GM19328 (cell line): ENCODE data around the gene CLDN22.

Experiments
- ATAC-seq: cut with Tn5 transposase; IDR thresholded peaks from one replicate; pipeline ENCODE4 v1.9.1; 2021; ENCODE audit warnings: mild to moderate bottlenecking, moderate library complexity; ENCODE audit not compliant: unreplicated experiment

CLDN22 gene

DNA sequence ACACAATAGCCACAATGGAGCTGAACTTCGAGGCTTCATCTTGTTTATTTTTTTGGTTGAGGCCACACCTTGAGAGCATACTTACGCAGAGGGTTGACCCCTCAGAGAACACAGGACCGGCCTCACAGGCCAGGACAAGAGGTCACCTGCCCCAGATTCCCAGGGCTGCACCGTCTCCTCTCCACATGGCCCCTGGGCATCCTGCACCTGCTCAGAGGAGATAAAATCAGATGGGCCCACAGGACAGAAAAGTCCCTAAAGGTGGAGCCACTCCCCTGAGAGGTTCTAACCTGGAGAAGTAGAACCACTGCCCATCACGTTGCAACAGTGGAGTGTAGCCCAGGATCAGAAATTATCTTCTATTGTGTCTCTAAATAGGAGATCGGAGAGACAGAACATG is 3.2 kb upstream of the CLDN22 start:
- no peak for ATAC-seq

DNA sequence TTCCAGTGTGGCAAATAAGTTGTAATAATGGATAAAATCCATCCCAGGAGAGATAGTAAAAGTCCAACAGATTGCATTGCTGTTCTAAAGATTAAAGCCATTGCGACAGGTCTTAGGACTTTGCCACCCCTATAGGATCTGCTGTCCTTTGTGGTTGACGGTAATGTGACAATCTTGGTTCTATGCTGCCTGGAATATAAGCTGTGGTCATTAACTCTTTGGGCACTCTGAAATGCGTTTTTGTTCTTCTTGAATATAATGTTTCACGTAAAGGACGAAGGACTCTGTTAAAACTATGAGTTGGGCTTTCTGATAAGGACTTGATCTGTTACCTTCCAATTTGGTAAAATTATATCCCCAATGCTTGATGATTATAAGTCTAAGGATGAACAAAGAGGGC is 2.2 kb upstream of the CLDN22 start, which contains the start of gene CLDN24:
Gene CLDN24 (minus strand): TSS at position 101 of the 400 bp plus-strand sequence. CDS start 0 bp downstream, at position 101.
- no peak for ATAC-seq

DNA sequence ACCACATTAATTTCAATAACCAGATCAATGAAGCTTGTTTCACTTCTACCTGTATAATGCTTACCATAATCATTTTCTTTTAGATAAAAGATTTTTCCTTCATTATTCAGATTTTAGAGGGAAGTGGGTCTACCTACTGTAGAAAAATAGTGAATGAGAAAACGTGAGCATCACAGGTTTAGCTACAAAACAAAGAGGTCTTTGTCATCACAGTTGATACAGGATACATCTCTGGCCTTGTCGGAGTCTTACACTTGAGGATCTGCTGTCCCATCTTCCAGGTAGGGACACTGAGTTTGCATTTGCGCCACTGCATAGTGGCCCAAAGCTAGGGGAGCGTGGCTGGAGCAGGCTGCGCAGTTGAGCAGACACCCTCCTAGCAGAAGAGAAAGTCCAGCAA is 1.4 kb upstream of the CLDN22 start:
- ATAC-seq, result no peak

DNA sequence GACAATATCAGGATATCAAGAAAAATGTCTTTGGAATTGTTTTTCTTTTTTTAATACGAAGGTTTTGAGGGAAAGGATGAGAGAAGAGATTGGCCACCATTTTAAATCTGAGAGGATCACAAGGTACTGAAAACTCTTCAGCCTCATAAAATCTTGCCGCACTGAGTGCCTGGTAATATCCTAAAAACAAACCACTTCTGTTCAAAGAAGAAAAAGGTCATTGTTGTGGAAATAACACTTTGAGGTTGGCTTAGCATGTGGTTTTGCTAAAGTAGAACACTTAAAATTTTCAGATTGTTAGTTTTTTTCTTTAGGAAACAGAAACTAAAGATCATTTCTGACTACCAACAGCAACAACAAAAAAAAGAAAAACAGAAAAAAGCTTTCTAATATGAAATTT is 1.0 kb upstream of the CLDN22 start:
- no peak for ATAC-seq

DNA sequence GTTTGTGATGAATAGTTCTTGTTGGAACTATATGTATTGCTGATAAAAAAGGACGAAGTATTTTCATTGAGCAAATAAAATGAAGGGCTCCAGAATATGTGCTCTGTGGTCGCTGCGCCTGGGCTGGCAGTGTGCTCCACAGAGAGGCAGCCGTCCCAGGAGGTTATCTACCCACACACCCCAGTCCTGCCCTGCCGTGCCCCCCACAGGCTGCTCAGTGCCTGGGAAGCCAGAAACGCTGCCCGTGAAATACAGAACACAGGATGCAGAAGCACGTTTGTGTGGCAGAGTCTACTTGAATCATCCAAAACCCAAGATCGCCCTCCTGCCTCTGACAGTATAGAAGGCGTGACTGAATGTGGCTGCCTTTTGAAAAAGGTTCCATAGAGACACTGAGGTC is 1.4 kb downstream of the CLDN22 start:
- no peak for ATAC-seq

DNA sequence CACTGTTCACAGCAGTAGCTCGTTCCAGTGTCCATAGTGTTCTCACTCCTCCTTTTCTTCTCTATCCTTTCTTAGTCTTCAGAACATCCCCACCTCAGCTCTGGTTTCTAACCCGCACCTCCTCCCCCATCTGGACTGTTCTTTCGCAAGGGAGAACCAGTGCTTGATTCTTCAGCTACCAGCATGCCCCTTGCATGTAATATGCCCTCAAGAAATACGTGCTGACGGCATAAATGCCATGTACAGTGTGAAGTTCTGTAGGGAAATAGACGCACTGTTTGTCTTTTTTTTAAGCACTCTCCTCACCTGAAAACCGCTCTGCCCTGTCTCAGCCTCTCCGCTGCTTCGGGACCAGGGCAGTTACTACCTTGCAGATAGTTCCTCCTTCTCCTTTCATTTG is 5.3 kb downstream of the CLDN22 start:
- ATAC-seq, result no peak

DNA sequence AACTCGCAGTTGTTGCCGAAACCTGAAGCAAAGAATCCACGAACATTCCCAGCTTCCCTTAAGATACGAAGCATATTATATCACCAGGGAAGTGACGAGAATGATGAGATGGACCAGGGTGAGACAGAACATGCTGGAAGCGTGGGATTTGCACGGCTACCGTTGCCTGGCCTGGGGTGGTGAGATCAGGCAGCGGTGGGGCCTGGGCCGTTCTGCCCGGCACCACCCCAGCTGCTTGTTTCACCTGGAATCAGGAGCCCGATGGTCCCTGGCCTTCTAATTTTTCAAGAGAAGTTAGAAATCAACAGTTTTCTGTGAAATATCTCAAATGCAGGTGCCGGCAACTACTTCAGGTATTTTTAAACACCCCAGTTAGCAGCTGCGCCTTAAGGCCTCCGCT is 5.7 kb downstream of the CLDN22 start:
- no peak for ATAC-seq

DNA sequence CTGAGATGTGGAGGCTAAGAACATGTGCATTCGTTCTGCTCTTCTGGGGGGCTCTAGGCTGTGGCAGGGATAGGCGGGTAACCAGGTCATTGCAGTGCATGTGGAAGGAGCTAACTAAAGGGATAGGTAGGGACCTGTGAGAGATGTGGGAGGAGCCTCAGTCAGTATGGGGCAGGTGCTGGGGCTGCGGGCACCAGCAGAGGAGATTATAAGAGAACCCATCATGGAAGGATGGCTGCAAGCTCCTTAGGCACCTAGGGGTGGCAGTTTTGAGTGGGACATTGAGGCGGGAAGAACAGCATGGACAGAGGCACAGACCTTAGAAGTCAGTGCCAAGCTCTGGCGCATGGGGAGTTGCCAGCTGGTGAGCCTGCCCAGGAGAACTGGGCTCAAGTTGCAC is 7.2 kb downstream of the CLDN22 start:
- ATAC-seq, result no peak

DNA sequence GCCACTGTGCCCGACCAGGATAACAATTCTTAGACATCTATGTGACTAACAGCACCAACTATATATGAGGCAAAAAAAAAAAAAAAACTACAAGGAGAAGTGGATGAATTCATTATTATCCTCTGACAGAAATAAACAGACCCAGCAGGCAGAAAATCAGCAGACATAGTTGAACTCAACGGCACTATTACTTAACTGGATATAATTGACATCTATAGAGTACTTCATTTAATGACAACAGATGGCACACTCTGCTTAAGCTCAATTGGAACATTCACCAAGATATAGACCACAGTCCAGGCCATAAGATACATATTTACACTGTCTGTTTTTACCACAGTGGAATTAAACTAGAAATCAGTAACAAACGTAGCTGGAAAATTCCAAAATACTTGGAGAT is 13.3 kb downstream of the CLDN22 start:
- no peak for ATAC-seq

DNA sequence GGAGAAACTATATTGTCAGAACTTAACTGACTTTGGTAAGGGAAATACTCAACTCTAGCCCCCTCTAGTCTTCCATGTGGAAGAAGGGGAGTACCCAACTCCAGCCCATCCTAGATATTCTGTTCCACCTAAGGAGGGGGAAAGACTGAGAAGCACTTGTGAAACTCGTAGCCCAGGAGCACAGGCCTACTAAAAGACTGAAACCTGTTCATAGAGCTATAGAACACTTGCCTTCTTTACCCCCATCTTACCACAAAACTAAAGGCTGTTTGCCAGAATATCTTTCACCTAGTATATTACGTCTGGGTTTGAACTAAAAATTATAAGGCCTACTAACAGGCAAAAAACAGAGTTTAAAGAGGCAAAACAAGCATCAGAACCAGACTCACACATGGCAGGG is 15.5 kb downstream of the CLDN22 start:
- no peak for ATAC-seq

DNA sequence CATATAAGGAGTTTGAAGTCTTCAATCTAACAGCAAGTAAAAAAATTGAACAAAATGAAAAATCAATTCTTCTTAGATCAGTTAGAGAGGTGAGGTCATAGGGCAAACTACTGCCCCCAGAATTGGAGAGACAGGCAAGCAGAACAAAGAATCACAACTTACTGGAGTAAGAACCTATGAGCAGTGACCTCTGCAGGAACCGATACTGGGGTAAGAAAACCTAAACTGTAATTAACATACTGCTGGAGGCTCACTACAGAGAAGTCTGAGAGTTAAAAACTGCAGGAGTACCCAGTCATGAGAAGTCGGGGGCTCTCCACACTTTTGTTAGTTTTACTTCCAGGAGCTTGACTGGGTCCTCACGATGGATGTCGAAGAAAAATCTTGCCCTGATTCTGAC is 16.0 kb downstream of the CLDN22 start:
- no peak for ATAC-seq

DNA sequence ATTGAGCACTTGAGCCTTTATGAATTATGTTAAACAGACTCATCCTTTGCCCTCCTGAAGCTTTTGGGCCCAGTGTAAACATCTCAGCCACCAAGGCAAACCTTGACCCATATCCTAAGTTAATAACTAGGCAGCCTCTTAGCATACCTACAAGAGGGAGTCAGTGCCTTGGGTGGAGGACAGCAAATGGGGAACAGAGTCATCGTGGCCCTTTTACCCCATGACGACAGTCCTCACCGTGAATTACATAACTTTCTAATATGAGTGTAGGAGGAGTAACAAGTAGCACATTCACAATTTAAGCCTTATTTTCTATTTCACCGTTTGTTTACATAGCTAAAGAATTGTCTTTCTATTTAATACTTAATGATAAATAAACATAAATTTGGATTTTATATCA is 16.8 kb downstream of the CLDN22 start:
- no peak for ATAC-seq

DNA sequence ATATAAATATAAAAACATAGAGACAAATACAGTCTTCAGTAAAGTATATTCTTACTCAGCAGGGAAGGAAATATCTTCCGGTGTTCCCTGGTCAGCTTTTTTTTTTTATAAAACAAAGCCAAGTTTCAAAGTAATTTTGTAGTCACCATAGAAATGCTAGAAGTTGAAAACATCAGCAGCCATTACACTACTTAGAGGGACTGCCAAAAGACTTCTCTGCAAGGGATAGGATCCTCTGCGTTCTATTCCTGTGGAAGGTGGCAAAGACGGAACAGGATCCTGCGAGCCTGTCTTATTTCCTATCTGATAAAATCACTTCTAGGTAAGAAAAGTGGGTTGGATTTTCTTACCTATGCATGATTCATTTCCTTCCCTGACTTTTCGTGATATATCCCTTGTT is 19.4 kb downstream of the CLDN22 start:
- ATAC-seq, result no peak

DNA sequence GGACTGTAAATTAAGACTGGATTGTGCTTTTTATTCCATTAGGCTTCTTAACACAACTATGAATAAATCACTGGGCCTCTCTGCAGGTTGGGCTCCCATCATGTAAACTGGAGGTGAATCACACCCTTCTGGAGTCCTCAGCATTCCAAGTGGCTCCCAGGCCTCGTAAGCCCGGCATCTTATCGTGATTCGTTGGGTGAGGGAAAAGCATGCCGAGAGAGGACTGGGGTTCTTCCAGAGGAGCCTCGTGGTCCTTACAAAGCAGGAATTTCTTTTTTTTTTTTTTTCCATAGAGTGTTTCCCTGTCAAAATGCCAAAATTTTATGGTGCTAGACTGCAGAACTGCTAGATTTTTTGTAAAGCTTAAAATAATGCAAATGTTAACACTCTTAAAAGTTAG is 20.0 kb downstream of the CLDN22 start:
- no peak for ATAC-seq

DNA sequence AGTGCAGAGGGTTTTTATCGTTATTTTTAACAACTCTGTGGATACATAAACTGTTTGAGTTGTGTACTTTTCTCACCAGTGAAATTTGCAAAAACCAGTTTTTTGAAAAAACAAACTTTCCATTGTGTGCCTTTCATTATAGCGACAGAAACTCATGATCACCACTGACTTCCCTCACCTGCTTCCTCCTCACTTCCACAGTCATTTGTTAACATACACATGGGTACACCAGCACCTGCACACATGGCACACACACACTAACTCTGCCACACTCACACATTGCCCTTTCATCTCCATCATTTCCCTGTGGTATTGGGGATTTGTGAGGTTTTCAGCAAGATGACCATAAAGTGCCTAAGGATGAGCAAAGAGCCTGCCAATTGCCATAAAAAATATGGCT is 20.6 kb downstream of the CLDN22 start:
- no peak for ATAC-seq

DNA sequence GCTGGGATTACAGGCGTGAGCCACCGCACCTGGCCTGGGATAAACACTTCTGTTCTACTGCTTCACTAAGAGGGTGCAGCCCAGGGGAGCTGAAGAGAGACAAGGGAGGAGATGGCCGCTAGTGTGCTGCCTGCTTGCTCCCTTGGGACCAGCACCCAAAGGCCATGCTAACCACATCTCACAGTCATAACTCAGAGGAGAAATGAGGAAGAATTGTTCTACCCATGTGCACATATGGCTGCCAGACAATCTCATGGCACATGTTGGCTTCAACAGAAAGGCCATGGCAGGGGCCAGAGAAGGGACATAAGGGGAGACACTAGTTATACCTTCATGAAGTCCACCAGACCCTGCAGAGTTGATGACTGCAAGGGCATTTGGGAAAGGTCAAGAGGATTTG is 22.4 kb downstream of the CLDN22 start:
- ATAC-seq, result no peak

DNA sequence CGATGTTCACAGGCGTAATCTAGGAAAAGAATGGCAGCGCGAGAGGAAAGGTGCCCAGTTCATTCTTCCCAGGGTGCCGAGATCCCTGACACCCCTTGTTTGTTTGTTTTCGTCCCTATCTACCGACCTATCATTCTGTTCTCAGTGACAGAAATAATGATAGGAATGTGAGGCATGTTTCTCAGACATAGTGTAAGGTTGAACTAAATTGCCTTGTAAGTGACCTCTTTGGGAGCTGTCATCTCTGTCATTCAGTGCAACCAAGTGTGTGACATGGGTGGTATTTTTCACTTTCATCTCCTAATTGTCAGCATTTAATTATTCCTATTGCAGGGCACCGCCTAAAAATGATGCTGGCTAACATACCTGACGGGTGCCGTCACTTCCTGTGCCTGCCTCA is 24.4 kb downstream of the CLDN22 start:
- no peak for ATAC-seq

DNA sequence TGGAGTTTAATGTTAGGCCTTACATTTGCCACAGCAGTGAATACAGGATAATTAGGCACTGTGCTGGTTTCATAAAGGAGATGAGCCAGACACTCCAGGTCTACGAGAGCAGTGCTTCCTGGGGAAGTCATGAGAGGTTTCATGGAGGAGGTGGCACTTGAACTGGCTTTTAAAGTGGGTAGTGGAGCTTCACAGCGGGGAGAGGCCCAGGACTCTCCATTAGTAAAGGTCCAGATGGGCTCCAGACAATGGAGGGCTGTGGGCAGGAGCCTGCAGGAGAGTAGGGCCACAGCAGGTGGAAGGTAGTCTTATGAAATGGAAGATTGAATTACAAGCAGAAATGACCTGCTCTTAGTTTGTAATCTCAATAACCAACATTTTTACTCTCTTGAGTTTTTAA is 29.0 kb downstream of the CLDN22 start:
- ATAC-seq, result no peak

DNA sequence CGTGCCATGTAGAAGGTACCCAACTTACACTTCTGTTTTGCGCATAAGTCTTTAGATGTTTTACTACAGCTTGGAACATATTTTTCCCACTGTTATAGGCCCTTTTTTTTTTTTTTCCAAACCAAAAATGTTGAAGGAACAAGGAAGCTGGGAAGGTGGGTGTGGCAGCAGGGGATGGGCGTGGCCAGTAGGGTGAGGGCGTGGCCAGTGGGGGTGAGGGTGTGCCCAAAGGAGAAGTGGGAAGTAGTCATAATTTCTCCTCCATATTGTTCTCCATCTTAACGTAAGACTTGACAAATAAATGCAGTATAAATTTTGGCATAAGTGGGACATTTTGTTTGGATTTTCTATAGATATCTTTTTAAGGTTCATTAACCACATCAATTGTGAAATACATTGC is 30.4 kb downstream of the CLDN22 start:
- no peak for ATAC-seq

DNA sequence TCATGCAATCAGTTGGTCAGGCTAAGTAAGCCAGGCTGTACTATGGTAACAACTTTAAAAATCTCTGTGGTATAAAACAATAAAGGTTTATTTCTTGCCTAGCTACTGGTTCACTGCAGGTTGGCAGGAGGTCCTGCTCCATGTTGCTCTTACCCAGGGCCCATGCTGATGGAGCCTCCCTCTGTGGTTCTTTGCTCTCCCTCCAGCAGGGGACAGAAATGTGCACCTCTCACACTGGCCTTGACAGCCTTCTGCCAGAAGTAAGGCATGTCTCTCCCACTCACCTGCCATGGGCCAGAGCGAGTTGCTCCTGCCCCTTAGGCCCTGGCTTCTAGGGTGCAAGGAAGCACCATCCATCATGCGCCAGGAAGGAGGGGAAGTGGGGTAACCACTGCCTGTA is 31.1 kb downstream of the CLDN22 start:
- no peak for ATAC-seq

DNA sequence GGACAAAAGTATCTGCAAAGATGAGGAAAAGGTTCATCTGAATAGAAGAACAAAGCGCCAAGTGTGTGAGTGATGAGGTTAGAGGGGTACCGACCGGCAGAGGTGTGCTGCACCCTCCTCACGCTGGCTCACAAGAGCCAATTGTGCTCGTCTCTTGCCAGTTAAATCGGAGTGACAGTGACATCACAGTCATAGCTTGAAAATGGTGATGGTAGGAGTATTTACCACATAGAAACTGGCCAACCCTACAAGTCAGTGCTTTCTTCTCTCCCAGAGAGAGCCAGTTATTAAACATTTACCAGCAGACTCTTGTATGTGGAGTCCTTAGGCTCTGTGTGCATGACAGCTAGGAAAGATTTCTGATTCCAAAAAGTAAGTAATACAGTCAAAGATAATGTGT is 32.4 kb downstream of the CLDN22 start:
- ATAC-seq, result peak; percentile 52

DNA sequence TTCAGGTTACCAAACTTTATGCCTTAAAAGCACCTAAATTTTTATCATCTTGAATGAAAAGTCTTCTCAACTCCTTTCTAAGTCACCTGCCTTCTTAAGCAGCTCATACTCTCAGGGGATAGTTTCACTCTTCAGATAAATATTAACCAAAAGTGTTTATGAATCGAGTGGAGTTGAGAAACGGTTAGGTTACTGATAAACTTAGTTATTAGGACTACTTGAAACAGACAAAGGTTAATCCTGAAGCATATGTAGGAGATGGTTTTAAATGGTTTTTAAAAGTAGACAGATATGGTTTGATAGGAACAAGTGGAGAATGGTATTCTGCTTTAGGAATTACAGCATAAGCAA is 32.8 kb downstream of the CLDN22 start:
- ATAC-seq, result peak; percentile 50

DNA sequence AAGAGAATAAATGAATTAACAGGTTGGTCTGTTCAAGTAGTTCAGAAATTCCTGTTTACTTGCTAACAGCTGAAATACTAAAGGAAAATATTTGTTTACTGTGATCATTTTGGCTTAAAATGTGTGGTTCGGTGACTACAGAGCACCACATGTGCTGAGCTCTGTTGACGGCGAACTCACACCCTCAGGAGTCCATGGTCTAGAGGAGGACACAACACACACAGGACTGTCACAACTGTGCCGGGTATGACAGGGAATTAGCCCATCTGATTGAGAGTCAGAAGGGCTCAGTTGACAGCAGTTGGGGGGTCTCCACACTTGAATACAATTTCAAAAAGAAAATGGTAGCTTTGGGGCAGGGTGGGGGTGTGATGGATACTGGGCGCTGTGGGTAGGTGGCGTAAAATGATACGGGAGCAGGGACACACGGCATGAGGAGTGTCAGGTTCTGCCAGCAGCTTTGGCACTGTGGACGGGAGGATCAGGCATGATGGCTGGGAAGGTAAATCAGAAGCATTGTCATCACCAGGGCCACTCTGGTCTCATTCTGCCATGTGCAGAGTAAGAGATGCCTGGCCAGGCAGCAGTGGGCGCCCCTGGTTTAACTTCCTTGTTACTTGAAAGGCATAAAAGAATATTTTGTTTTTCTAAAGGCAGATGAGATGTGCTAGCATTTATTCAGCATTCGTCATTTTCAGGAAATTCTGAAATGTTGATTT is 33.3 kb downstream of the CLDN22 start:
- no peak for ATAC-seq
